GM18520 (cell line): Measurements from ENCODE around the gene MSI1.

Experiments
- ATAC-seq: cut with Tn5 transposase; IDR thresholded peaks from one replicate; pipeline ENCODE4 v1.9.1; 2021; ENCODE audit not compliant: unreplicated experiment

MSI1 gene

GRCh38 chr12:120377611-120378010 lies 8.6 kb upstream of the MSI1 start:
- ATAC-seq, result no peak

GRCh38 chr12:120376934-120377572 lies 8.1 kb upstream of the MSI1 start:
- no peak for ATAC-seq

- ATAC-seq, result no peak
Measured at GRCh38 chr12:120376416-120376815, 7.5 kb upstream of the MSI1 start.

- ATAC-seq, result no peak
Measured at GRCh38 chr12:120376009-120376408, 7.0 kb upstream of the MSI1 start.

GRCh38 chr12:120373683-120374082 lies 4.7 kb upstream of the MSI1 start:
- no peak for ATAC-seq

GRCh38 chr12:120370343-120371243 lies 1.6 kb upstream of the MSI1 start:
- no peak for ATAC-seq

GRCh38 chr12:120369603-120370342 lies 809 bp upstream of the MSI1 start:
- no peak for ATAC-seq

- no peak for ATAC-seq
Measured at GRCh38 chr12:120367924-120368788, 808 bp downstream of the MSI1 start.

GRCh38 chr12:120367233-120367923 lies 1.6 kb downstream of the MSI1 start:
- ATAC-seq, result no peak

GRCh38 chr12:120366845-120367232 lies 2.1 kb downstream of the MSI1 start:
- ATAC-seq, result no peak

GRCh38 chr12:120366341-120366705 lies 2.6 kb downstream of the MSI1 start:
- ATAC-seq, result no peak

GRCh38 chr12:120365675-120366340 lies 3.2 kb downstream of the MSI1 start:
- ATAC-seq, result no peak

- no peak for ATAC-seq
Measured at GRCh38 chr12:120364487-120364886, 4.5 kb downstream of the MSI1 start.

- no peak for ATAC-seq
Measured at GRCh38 chr12:120363274-120363855, 5.6 kb downstream of the MSI1 start.

GRCh38 chr12:120362516-120363273 lies 6.3 kb downstream of the MSI1 start:
- no peak for ATAC-seq

- ATAC-seq, result no peak
Measured at GRCh38 chr12:120361506-120362208, 7.3 kb downstream of the MSI1 start.

- ATAC-seq, result no peak
Measured at GRCh38 chr12:120359128-120359527, 9.8 kb downstream of the MSI1 start.
